ENCODE data around the gene MICU1.

The MICU1 gene

DNA sequence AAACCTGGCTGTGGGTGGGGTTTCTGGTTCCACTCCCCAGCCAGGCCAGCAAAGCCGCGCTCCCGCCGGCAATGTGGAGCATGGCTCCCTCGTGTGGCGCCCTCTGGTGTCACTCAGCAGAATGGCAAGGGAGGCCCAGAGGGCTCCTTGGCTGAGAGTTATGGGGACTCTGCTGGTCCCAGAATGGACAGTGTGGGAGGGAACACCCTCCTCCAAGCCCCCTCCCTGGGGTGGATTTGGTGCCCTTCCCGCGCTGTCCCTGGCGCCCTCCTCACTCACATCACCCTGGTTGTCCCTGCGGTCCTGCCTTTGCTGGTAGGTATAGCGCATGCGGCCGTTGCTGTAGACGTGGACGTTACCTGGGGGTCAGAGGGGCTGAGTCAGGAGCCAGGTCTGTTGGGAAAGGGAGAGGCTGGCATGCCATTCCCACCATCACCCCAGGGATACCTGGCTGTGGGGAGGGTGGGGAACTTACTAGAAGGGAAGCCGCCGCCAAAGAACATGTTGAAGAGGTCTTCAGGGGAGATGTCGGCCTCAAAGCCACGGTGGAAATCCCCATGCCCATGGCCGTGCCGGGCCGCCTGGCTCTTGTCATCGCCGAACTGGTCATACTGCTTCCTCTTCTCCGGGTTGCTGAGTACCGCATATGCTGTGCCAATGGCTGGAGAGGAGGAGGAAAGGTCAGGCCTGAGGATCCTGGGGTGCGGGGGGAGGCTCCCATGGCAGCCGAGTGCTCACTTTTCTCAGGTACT, 285.2 kb downstream of the MICU1 start:
- peak; percentile 51 to 75 (median 68) for DNase-seq

DNA sequence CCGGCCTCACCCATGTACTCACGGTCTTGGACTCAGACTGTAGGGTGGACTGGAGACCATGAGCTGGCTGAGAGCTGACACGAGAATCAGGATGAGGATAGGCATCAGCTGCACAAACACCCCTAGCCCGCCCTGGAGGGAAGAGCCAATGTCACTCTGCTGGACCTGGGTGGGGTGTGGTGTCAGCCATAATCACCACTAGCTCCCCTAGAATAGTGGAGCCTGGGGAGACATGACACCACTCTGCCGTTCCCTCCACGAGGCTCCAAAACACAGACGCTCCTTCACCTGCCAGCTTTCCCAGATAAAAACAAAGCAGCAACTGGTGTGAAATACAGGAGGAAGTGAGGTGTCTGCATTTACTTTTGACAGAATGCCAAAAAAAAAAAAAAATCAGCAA, 287.7 kb downstream of the MICU1 start:
- no peak for DNase-seq

DNA sequence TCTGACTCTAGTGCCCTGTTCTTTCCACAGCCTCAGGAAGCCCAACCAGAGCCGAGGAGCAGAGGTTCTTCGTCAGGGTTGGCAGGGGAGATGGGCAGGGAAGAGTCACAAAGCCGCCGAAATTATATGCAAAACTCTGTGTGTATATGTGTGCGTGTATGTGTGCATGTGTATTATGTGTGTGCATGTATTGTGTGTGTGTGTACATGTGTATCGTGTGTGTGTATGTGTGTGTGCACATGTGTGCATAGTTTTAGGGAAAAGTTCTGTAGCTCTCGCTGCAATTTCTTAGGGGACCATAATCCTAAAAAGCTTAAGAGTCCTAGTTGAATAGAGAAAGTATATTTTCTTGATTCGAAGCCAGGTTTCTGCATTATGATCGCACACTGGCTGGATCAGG, 288.2 kb downstream of the MICU1 start:
- no peak for DNase-seq

DNA sequence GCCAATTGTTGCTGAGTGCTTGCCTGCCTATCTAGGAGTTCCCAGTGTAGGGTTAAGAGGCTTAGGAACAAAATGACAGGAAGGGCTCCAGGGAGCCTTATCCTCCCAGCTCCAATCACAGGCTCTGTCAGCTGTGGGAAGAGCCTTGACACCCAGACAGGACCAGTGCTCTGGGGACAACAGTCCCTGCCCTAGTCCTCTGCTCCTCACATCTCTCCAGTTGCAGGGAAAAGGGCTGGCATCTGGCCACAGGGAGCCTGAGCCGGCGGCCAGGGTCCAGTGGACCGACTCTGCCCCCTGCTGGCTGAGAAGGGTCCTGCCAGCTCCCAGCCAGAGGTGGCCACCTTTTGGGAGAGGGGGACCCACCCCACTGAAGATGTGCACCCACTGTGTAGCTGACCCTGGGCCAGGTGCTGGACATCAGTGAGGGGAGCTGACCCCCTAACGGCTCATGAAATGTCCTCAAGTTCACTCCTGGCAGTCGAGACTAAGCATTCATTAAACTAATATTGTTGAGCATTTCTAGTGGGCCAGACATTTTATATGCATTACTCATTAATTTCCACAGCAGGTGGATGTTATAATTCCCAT, 288.7 kb downstream of the MICU1 start:
- peak in 4 of 5 donors; percentile 56 to 59 (median 58) for DNase-seq

DNA sequence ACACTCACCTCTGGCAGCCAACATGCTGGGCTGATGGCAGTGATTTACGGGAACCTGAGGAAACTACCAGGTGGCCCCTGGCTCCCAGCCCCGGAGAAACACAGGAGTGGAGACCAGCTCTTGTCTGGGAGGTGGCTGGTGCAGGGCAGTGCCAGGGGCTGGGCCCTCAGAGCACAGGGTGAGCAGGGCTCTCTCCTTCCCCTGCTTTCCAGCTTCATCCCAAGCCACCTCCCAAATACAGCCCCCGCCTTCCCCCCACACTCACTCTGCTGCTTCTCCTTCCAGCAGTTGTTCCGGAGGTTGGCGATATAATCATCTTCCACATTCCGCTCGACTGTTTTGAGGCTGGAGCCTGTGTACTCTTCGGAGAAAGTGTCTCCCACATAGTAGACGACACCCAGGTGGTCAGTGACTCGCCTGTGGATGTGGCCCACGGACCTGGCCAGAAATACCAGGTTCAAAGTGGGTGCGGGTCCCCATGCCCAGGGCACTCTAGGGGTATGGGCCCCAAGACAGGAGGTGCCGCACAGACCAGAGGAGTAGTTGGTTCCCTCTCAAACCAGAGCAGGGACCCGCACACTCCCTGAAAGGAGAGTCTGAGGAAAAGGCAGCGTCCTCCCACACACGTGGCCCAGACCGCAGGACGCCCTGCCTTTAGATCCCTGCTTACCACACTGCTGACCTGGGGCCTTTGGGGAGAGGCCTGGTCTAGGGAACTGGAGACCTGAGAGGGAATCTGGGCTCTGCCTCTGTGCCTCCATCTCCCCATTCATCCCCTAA, 289.4 kb downstream of the MICU1 start:
- no peak for DNase-seq

DNA sequence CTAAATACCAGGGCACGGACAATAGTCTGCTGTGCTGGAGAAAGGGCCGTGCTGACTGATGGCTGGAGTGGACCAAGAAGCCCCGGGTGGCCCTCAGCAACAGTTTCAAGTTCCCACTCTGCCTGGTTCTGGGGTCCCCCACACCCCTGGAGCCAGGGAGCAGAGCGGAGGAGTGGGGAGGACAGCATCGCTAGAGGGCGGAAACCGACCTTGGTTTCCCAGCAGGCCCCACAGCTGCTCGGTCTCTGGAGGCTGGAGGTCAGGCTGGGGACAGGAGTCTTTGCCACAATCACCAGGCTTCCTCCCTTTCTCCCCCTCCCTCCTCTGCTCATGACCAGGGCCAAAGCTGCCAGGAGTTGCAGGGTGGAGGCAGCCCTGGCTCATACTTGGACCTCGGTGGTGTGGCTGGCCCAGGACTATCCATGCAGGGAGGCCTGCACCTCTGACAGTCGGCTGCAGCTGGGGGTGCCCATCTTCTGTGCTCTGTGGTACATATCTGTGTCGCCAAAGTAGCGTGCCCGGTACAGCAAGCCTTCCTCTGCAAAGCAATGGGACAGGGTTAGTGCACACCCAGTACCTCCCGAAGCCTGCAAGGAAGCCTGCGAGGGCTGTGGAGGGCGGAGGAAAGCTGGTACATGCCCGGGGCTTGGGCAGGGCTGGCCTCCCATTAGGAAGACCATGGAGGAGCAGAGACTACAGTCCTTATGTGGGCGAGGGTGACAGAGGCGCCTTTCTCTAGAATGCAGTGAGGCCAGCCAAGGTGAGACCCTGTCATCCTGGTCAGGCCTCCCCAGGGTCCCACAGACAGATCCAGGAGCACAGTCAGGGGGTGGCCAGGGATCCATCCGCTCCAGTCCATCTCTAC, 290.3 kb downstream of the MICU1 start:
- peak in 3 of 5 donors; percentile 29 to 76 (median 41) for DNase-seq

DNA sequence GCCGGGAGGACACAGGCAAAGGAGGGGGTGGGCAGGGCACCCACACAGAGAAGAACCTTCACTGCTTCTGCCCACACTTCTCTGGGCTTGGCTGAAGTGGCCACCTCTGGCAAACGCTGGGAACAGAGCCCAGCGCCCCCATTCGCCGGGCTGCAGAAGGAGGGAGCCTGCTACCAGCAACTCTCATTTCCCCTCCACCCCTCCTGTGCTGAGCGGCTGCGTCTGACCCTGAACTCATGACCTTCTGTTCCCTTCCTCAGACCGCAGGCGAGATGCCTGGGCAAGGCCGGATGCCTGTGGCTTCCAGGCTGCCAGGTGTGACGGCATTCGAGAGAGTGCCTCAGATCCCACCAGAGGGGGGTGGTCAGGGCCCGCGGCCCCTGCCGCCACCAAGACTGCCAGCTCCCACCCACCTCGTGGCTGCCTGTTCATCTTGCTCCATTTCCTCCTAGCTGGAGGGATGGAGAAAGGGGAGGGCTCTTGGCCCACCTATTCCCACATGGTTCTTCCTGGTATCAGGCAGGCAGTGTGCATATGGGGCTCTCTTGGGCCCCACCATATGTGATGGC, 291.0 kb downstream of the MICU1 start:
- peak; percentile 62 to 96 (median 80) for DNase-seq

DNA sequence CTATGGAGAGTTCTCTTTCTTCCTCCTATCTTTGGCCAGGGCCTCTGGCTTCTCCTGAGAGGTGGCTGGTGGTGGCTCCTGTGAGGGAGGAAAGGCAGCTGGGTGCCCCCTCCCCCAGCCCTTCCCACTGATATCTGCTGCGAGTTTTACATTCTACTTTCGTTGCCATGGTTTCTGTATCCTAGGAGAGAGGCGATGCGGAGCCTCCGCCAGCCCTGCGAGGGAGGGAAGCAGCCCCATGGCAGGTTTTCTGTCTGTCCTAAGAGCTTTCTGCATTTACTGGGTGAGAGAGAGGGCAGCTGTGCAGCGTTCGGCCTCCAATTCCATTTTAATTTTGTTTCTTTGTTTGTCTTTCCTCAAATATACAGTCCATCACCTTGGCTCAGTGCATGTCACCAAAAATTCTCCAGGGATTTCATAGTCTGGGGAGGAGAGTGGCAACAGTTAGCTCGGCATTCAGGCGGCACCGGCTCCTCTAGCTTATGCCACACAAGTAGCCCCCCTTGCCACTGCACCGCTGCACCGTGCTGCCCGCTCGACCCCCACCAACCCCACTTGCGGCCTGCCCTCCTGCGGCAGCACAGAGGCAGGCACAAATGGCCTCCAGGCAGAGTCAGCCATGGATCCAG, 291.6 kb downstream of the MICU1 start:
- DNase-seq, result no peak

DNA sequence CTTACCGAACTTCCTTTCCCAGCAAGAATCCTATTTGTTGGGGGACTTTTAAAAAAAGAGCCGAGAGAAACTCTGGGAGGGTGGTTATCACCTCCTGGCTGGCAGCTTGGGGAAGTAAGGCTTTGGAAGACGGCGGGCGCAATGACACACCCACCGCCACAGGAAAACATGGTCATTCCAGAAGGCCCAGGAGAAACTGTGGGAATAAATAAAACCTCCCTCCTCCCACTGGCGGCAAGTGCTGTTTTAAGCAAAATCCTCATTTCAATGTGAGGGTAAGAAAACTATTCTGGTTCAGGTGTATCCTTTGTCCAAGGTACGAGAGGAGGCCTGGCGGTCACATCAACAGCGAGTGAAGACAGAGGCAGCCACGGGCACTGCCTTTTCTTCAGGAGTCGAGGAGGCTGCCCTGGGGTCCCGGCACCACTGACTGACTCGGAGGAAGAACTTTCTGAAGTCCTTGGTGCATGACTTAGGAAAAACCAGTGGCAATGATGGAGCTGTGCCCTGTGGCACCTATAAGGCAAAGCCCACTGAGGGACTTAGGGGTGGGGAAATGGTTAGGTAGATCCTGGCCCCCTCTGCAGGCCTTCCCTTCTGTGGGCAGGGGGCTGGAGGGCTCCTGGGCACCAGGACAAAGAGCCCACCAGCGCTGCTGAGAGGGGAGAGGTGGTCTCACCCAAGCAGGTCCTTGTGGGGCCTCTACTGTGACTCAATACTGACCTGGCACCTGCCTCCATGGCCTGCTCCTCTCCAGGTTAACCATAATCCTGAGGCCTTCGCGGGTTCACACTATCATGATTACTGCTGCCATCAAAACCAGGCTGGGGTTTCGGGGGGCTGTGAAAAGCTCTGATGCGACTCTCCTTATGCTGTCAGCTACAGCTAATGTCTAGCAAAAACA, 292.5 kb downstream of the MICU1 start:
- DNase-seq, result no peak

DNA sequence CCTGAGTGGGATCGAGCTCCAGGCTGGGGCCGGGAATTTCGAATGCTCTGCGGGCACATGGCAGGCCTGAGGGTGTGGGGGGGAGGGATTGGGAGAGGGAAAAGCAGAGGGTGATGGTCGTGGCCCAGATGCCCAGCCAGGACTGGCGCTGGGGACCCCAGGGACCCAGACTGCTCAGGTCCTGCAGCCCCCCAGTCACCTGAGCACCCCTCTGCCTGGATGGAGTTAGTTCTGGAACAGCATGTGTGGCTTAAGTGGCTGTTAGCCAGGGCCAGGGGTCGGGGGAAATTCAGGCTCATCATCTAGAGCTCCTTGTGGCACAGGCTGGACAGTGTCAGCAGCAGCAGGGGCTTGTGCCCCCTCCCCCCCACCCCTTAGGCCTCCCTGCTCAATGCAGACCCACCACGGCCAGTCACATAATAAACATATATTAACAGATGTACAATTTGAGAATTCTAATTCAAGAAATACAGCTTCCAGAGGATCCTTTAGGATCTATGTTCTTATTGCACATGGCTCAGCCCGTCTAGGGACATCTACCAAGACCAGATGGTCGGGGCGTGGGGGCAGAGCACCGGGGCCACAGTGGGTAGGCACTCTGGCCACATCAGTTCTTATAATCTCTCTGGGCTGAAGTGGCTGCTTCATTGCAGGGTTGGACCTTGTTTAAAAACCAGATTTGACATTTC, 293.3 kb downstream of the MICU1 start:
- no peak for DNase-seq

DNA sequence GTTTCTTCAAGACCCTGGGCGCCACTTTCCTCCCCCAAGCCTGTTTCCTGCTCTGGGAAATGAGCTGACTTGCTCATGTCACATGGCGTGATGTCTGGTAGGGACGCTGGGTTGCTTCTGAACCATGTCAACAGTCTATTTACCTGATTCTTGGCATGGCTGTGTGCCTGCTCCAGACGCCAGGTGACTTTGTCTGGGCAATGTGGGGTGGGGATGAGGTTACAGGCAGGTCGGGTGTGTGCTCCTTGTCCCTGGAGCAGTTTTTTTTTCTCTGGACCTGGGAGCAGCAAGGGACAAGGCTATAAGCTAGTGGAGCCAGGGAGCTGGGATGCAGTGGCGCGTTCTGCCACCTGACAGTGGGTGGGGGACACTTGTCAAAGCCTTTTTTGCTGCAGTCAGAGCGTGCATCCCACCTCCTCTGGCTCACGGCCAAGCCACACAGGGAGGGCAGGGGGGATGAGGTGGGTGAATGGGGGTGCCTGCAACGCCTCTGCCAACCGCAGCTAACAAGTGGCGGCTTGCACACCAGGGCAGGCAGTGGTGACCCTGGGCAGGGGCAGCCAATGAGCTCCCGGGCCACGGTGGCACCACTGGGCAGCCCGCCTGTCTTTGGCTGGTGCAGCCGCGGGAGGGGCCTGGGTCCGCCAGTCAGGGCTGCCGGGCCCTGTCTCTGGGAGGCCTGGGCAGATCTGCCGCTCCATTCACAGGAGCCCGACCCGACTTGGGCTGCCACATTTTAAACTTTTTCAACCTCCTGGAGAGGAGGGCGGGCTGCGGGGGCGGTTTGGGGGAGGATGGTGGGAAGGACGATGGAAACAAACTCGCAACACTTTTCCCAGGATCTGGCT, 294.1 kb downstream of the MICU1 start:
- peak; percentile 67 to 95 (median 87) for DNase-seq

DNA sequence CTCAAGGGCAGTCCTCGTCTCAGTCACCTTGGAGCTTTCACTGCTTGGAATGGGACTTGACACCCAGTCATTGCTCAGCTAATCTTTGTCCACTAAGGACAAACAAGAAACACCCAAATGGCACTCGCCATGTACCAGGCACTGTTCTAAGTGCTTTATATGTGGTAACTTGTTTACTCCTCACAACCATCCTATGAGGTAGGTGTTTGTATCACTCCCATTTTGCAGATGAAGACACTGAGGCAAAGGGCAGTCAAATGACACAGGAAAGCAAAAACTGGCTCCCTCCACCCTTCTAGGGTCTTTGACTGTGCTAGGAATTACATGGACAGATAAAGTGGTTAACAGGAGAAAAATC, 295.8 kb downstream of the MICU1 start:
- peak in 1 of 5 donors; percentile 33 for DNase-seq

DNA sequence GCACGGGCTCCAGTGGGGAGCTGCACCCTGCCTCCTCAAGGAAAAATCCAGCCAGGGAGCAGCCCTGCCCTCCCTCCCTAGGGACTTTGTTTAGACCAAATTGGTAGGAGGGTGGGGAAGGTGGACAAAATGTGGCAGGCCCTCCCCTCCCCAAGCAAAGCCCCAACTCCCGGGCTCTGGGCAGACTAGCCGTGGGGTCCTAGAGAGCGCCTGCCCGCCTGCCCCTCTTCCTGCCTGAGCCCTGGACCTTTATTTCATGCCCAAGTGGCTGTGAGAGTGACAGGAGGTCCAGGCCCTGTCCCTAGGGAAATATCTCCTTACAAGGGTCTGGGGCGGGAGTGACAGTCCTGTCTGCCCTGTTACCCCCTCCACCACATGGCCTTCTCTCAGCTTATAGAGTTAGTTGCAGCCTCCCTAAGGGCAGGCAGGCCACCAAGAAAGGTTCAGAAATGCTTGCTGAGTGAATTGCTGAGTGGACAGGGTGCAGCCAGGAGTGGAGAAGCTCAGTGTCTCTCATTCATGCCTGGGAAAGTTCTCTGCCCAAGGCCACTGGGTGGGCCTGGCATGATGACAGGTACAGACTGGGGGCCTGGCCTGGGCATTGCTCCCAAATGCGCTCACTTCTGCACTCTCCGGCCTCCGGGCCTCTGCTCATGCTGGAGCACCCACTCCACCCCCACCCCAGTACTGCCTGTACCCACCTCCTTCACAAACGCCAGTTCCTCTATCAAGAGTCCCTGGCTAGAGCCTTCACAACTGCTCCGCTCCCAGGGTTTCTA, 296.4 kb downstream of the MICU1 start:
- peak in 1 of 5 donors; percentile 35 for DNase-seq

DNA sequence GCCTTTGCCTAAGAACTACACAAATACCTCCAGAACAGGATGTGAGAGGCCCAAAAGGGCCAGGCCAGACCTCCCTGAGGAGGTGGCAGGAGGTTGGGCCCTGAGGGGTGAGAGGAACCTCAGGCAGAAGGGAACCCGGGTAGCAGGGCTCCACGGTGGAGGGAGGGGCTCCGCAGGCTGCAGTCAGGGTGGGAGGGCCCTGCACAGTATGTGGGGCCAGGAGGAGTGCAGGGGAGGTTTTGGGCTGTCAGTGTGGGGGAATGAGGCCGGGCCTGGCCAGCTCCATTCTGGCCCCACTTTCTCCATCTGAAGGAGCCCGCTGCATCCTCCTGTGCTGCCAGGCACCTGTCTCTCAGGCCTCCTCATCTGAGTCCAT, 297.1 kb downstream of the MICU1 start:
- DNase-seq, result peak in 1 of 5 donors; percentile 61

DNA sequence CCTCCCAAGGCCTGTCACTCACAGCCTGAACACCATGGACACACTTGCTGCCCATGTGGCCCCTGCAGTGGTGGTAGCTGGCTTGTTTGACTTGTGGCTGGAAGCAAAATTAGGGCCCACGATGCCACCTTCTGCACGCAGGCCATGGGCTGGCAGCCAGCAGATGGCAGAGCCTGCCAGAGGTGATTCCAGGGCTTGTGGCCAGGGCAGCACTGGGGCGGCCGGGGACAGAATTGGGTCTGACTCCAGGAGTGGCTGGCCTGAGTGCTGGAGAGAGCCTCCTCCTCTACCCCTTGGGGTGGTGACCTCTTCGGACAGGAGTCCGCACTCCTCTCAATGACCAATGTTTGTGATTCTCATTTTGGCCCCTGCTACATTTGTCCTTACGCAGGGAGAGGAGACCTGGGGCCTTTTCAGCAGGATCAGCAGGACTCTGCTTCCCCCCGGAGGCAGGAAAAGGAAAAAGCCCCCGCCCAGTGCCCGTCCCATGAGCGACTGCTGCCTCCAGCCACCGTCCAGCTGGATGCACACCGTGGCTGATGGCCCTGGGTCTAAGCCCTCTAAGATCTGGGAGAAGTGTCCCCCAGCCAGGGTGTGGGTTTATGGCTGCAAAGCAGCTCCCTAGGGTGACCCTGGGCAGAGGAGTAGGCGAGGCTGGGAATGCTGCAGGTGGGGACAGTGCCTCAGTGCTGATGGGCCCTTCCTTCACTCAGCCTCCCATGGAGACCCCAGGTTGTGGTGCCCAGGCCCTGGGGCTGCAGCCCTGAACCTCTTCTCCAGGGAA, 297.6 kb downstream of the MICU1 start:
- DNase-seq, result peak in 1 of 5 donors; percentile 44

DNA sequence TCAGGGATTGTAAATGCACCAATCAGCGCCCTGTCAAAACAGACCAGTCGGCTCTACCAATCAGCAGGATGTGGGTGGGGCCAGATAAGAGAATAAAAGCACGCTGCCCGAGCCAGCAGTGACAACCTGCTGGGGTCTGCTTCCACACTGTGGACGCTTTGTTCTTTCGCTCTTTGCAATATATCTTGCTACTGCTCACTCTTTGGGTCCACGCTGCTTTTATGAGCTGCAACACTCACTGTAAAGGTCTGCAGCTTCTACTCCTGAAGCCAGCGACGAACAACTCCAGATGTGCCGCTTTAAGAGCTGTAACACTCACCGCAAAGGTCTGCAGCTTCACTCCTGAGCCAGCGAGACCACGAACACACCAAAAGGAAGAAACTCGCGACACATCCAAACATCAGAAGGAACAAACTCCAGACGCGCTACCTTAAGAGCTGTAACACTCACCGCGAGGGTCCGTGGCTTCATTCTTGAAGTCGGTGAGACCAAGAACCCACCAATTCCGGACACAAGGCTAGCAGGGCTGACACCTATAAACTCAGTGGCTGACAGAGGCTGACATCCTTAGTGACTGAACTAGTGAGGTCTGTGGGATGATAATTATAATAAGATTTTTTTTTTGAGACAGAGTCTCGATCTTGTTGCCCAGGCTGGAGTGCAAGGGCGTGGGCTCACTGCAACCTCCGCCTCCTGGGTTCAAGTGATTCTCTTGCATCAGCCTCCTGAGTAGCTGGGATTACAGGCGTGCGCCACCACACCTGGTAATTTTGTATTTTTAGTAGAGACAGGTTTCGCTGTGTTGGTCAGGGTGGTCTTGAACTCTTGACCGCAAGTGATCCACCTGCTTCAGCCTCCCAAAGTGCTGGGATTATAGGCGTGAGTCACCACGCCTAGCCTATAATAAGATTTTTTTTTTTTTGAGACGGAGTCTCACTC, 298.9 kb downstream of the MICU1 start:
- peak in 4 of 5 donors; percentile 36 to 86 (median 47) for DNase-seq

Measured in T-helper 1 cell (primary cell).